ENCODE data around the gene FBXL17. TPM values are rescaled to one million over a fixed set of nuclear protein-coding genes. Genes with fewer than 3 reads are reported as not detected.

The FBXL17 gene
- total and polyA plus RNA-seq, 2 of the 4 experiments (the other 2 are of a cell fraction), result 3.9 to 8.1 TPM

- no peak overlapping the region for H3K4me3 ChIP-seq (ENCODE audit: insufficient read depth, low read depth, low read length)
- intact Hi-C loops (cut with micrococcal nuclease), result no loop called here
- H2AK5ac ChIP-seq (ENCODE audit: low read depth, low read length), result no peak overlapping the region
- ChIA-PET CTCF (no interaction called here), POLR2A (ENCODE audit: unreplicated experiment) (no interaction called here)
- no peaks in the 10 kb centered on the region for H3K36me3 ChIP-seq (ENCODE audit: control insufficient read depth, insufficient read depth, low read length)
- H2BK20ac ChIP-seq (ENCODE audit: low read depth, low read length), result no peak overlapping the region
- H3K27me3 ChIP-seq (ENCODE audit: control insufficient read depth, insufficient read depth, low read length), result no peaks in the 10 kb centered on the region
- no peak overlapping the region for H3K14ac ChIP-seq (replicated peaks; ENCODE audit: low read depth, low read length)
- H4K91ac ChIP-seq (ENCODE audit: insufficient read depth, low read depth, low read length), result no peak overlapping the region
- H3K23ac ChIP-seq (ENCODE audit: low read depth, low read length), result no peak overlapping the region
- no peak overlapping the region for H3K18ac ChIP-seq (ENCODE audit: low read depth, low read length)
- no peak overlapping the region for H3K4ac ChIP-seq (ENCODE audit: low read depth, low read length)
- TF ChIP-seq POLR2A (IDR thresholded peaks at IDR 0.05; ENCODE audit: low read depth, low read length) (no peak), SMC3 (IDR thresholded peaks at IDR 0.05; ENCODE audit: low read depth, low read length) (no peak), NFE2L2 (IDR thresholded peaks at IDR 0.05; ENCODE audit: low read depth, low read length) (no peak), CHD1 (IDR thresholded peaks at IDR 0.05; ENCODE audit: low read depth, low read length) (no peak), RFX5 (IDR thresholded peaks at IDR 0.05; ENCODE audit: low read depth, low read length) (no peak)
- TF ChIP-seq, protein P1, sequence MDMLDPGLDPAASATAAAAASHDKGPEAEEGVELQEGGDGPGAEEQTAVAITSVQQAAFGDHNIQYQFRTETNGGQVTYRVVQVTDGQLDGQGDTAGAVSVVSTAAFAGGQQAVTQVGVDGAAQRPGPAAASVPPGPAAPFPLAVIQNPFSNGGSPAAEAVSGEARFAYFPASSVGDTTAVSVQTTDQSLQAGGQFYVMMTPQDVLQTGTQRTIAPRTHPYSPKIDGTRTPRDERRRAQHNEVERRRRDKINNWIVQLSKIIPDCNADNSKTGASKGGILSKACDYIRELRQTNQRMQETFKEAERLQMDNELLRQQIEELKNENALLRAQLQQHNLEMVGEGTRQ (IDR thresholded peaks at IDR 0.05; ENCODE audit: low read depth, low read length), result no peak
- H3K4me2 ChIP-seq (ENCODE audit: low read depth, low read length), result no peak overlapping the region
- H3K27ac ChIP-seq (ENCODE audit: insufficient read depth, low read length), result no peak overlapping the region
- H2BK5ac ChIP-seq (ENCODE audit: low read depth, low read length, poor library complexity, severe bottlenecking), result no peak overlapping the region
- 83% methylated on average over 1 of the region's 2 CpGs; no CpG with 5 or more reads in 1 of the 2 experiments for WGBS, 2 experiments (ENCODE audit: extremely low coverage in 2 of 2, insufficient read length in 1 of 2)
- no peaks in the 10 kb centered on the region for H3K9me3 ChIP-seq (ENCODE audit: control insufficient read depth, insufficient read depth, low read length)
- H3K56ac ChIP-seq (ENCODE audit: extremely low read depth, insufficient read depth, low read length), result no peak overlapping the region
- no peak overlapping the region for H2BK15ac ChIP-seq (ENCODE audit: low read depth, low read length)
- no TSS peak for BruUV-seq (replicated peaks)
- ATAC-seq (ENCODE audit: low read depth) (no peak), DNase-seq (no peak)
- no peak overlapping the region for H2BK120ac ChIP-seq (ENCODE audit: low read depth, low read length)
- no peak overlapping the region for H2AK9ac ChIP-seq (replicated peaks; ENCODE audit: low read depth, low read length, poor library complexity)
- H4K8ac ChIP-seq (ENCODE audit: low read depth in 2 of 2, low read length in 2 of 2), result no peak overlapping the region
- no peak overlapping the region for H3K9ac ChIP-seq (ENCODE audit: low read depth, low read length)
- H4K20me1 ChIP-seq (ENCODE audit: insufficient read depth, low read length), result no peaks in the 10 kb centered on the region
- dilution Hi-C loops (cut with HindIII; ENCODE audit: low sequenced_read_pairs, unreplicated experiment), result no loop called here
- H3K4me1 ChIP-seq (ENCODE audit: control insufficient read depth, insufficient read depth, low read length), result no peaks in the 10 kb centered on the region
- H4K5ac ChIP-seq (ENCODE audit: low read depth, low read length), result no peak overlapping the region
- no peaks in the 10 kb centered on the region; the same call in 1 of the 2 replicates for H3K9me1 ChIP-seq (ENCODE audit: insufficient read depth, low read length)
- in situ Hi-C loops (cut with MboI; ENCODE audit: low sequenced_read_pairs), result no loop called here
- no peak overlapping the region for H2AFZ ChIP-seq (replicated peaks; ENCODE audit: low read length, poor library complexity)
- no peaks in the 10 kb centered on the region for H3K79me1 ChIP-seq (ENCODE audit: low read depth in 1 of 2, low read length in 2 of 2)
Observed at GRCh38 chr5:108111736-108112135, 270.2 kb downstream of the FBXL17 start.

All from IMR-90 (cell line).